CD4-positive, alpha-beta T cell treated with Interleukin-2 at 100 ng/mL for 4 hours (primary cell): ENCODE measurements around the gene CASTOR1.

ENCODE experiments used
- DNase-seq: peaks from one replicate; pipeline ENCODE4 v3.0.0-alpha.2; 2020; ENCODE audit warnings: low spot score

The CASTOR1 gene

DNA sequence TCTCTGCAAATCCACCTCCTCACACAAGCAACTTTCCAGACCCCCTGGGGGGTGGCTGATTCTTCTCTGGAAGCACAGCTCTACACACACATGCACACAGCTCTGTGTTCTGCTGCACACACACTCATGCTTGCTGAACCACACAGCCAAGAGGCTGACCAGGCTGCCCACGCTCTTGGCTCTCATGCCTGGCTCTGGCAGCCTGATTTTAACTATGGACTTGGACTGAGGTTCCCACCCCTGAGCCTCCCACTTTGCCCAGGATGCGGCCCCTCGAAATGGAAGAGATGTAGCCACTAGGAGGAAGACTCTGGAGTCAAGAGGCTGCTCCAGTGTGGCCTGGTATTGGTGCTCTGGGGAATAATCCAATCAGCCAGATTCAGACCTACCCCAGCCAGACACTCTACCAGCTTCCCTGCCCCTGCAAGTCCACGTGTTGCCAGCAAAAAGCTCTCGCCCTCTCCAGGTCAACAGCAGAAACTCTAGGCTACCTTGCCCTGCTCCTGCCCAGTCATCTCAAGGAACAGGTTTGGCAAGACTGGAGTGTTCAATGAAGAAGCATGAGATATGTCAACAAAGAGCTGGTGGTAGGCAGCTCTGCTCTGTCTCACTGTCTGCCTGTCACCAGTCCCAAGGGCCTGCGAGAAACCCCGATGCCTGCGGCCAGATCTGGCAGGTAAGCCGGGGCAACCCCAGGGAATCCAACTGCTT lies 8.8 kb upstream of the CASTOR1 start:
- no peak for DNase-seq

GRCh38 chr22:30297276-30297990 lies 8.1 kb upstream of the CASTOR1 start:
- DNase-seq = no peak

DNA sequence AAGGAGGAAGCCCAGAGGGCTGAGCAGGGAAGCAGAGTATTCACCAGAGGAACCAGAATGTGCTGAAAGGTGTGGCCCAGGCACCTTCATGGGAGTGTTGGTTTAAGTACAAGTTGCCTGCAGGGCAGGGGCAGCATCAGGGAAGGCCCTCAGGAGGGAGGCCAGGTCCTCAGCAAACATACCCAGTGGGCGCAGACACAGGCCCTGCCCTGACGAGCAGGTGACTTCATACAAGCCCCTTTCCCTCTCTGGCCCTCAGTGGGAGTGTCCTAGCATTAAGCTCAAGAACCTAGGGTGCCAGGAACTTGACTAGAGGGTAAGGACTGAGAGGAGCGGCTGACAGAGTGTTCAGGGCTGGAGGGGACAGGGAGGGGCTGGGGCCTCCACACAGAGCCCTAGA lies 7.5 kb upstream of the CASTOR1 start:
- DNase-seq = no peak

GRCh38 chr22:30296324-30296723 lies 7.0 kb upstream of the CASTOR1 start:
- no peak for DNase-seq

- DNase-seq = no peak
These were observed 6.3 kb upstream of the CASTOR1 start for GRCh38 chr22:30295576-30295975.

GRCh38 chr22:30294830-30295229 lies 5.5 kb upstream of the CASTOR1 start:
- DNase-seq = no peak

DNA sequence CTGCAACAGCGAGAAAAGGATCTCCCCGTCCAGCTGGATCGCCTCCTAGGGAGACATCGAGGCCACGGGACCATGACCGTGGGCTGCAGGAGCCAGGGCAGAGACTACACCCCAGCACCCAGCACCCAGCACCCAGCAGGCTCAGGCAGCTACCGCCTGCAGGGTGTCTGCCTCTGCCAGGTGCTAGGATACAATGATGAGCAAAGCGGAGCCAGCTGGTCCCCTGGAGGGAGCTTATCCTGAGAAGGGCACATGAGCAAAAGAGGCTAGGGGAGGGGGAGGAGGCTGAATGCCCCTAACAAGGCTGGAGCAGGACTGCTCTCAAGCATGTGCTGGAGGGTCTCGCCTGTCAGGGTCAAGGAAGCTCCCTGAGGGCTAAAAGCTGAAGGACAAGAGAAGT lies 4.8 kb upstream of the CASTOR1 start:
- no peak for DNase-seq

DNA sequence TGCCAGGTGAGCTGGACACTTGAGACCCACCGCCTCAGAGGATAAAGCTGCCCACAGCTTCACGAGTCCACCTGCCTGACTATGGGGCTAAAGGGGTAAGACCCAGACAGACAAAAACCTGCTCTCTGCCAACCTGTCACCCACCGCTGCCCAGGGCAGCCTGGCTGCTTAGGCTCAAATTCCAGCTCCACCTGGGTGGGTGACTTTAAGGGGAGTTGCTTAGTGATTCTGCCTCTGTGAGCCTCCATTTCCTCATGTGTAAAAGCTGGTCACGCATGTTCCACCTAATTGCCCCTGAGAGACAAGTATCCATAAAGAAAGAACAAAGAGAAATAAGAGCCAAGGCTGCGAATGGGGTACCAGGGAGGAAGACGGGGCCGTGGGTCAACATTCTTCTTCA lies 3.7 kb upstream of the CASTOR1 start:
- no peak for DNase-seq

GRCh38 chr22:30292069-30292970 lies 3.0 kb upstream of the CASTOR1 start:
- no peak for DNase-seq

DNA sequence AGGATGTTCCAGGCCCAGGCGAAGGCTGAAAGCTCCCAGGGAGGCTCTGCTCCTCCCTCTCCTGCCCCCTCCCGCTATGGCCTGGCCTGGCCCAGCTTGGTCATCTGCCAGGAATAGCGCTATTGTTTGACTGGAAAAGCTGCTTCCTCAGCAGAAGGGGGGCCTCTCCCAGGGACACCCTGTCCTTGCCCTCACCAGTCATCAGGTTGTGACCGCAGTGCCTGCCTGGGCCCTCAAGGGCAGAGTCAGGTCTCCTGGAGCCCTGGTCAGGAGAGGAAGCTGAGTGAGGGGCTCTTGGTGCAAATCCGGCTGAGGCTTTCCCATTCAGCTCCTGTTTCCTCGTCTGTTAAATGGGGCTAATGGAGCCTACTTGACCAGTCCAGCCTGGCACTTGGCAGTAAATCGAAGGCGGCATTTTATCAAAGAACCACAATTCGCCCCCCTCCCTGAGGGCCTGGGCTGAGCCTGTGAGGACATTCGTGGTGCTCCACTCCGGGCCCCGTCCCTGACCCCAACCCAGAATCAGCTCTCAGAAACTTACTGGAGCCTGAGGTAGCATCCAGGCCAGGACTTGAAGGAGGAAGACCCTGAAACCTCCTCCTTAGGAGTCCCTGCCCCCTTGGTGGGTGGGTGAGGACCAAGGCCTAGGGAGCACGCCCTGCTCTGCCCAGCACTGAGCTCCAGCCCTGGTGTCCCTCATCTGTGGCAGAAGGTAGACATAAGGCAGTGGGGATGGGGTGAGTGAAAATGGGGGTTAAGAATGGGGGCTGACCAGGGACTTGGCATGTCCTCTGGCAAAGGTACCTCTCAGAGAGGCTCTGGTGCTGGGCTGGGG lies 2.0 kb upstream of the CASTOR1 start:
- no peak for DNase-seq

- no peak for DNase-seq
These were observed 1.2 kb upstream of the CASTOR1 start for GRCh38 chr22:30290342-30291057.

GRCh38 chr22:30289980-30290313 lies 642 bp upstream of the CASTOR1 start:
- no peak for DNase-seq

DNA sequence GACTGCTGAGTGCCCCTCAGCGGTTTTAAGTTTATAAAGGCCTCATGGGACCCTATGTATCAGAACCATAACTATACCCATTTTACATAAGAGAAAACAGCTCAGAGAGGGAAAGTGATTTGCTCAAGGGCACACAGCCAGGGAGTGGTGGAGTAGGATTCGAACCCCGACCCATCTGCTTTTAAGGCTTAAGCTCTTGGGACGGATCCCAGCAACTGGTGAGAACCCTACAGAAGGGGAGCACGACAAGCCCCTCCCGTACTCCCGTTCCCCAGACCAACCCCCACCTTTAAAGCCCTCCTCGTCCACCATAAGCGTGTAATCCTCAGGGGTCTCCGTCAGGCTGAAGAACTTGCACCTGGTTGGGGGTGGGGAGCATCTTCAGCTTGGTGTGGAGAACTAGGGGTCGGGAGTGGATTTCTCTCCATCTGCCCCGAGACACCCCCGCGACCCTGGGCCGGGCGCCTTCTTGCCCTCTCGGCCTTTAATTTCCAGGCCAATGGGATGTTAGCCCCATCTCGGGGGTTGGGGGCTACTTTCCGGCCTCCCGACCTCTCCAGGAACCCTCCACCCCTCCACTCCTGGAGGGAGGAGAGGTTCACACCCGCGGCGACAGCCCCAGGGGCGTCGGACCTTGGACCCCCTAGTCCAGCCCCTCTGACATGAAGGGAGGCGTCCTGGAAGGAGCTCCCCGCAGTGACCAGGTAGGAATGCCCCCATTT lies 725 bp downstream of the CASTOR1 start:
- DNase-seq = no peak

- DNase-seq = peak; percentile 91
These were observed 1.5 kb downstream of the CASTOR1 start for GRCh38 chr22:30287648-30288418.

- peak; percentile 86 for DNase-seq
These were observed 2.3 kb downstream of the CASTOR1 start for GRCh38 chr22:30286813-30287647.

DNA sequence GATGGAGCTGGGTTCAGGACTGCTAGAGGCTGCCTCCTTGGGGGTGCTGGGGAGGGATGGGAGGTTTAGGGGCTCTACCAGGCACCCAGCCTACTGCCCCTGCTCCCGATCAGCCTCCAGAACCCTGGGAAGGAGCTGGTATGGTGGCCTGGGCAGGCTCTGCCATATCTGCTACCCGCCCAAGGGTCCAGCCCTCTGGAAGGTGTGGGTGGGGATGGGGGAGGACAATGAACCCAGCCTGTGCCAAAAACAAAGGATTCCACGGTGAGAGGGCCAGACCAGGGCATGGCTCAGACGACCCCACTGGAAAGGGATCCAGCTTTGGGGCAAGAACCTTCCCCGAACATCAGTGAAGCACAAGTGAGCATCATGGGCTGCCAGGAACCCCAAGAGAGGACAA lies 3.0 kb downstream of the CASTOR1 start:
- no peak for DNase-seq

DNA sequence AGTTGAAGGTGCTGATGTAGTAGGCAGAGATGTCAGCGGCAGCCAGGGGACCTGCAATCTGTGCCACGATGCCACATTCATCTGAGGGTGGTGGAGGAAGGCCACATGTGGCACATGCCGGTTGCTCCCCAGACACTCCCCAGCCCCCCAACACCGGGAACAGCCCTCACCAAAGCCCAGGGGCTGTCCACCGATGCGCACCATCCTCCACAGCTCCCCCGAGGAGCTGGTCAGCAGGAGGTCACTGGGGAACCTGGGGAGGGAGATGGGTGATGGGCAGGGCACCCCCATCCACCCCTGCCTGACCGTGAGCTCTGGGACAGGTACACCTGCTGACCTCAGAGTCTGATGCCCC lies 3.5 kb downstream of the CASTOR1 start:
- no peak for DNase-seq

- no peak for DNase-seq
These were observed 4.0 kb downstream of the CASTOR1 start for GRCh38 chr22:30285176-30285845.
